Measurements from ENCODE around the gene SF3A1.

SF3A1 gene

DNA sequence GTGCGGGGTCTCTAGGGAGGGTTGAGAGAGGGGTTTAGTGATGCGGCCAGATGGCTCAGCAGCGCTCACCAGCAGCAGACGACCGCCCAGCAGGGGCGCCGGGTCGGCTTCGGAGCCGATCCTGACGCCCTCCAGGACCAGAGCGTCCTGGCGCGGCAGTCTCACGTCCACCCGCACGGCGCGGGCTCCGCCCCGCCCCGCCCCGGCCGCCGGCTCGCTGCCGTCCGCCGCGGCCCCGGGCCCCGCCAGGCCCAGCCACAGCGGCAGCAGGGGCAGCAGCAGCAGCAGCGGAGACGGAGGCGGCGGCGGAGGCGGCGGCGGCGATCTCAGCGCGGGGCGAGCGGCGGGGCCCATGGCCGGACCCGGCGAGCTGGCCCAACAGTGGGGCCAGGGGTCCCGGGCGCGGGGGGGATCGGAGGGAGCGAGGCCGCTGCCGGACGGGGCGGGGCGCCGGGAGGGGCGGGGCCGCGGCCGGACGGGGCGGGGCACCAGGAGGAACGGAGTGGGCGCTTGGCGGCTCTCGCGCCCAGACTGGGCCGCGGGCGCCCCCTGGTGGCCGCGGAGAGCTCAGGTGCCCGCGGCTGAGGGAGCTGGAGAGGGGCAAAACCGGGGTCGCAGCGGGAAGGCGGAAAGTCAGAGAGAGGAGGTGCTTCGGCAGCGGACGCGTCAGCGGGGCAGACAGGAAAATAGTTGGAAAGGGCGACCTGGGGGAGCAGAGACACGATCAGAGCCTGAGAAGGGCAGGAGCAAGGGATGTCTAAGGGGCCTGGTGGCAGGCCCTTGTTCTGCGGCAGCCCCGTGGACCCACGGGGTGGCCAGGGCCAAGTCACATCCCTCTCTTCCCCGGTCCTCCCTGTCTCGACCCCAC lies 30.5 kb upstream of the SF3A1 start, which contains the start of gene RNF215:
Gene RNF215, minus strand, starts transcription at position 452 of the 868 bp plus-strand sequence. Its CDS starts 98 bp downstream, at position 354.
- peak; percentile 52 to 59 for DNase-seq (ENCODE audit: low read depth in 2 of 2, low spot score in 1 of 2)

DNA sequence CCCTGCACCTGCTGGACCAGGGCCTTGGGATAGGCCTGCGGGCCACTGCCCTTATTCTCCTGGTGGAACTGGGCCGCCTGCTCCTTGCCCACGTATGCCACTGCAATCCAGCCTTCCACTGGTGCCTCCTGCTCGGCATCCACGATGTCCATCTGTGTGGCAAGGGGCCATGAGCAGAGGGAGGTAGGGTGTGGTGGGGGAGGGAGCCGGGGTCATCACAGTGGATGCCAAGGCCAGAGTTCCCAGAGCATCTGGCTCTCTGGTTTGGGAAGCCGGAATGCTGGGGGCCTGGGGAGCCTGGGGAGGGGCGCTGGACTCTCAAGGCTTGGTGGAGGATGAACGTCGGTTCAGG lies 29.9 kb upstream of the SF3A1 start:
- no peak for DNase-seq (ENCODE audit: low read depth in 2 of 2, low spot score in 1 of 2)

DNA sequence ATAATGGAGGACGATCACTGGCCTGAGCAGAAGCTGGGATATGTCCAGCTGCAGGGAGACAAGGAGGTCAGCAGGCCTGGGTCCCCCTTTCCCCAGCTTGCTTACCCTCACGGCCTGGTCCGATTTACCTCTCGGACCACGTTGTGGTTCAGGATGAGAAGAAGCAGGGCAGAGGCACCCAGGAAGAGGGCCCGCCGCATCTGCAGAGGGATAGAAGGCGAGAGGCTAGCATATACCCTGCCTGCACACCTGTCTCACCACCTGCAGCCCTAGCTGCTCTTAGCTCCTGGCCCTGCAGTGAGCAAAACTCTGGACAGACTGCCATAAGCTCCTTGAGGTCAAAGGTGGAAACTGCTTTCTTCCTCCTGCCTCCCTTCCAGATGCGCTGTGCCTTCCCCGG lies 29.2 kb upstream of the SF3A1 start:
- no peak for DNase-seq (ENCODE audit: low read depth in 2 of 2, low spot score in 1 of 2)

DNA sequence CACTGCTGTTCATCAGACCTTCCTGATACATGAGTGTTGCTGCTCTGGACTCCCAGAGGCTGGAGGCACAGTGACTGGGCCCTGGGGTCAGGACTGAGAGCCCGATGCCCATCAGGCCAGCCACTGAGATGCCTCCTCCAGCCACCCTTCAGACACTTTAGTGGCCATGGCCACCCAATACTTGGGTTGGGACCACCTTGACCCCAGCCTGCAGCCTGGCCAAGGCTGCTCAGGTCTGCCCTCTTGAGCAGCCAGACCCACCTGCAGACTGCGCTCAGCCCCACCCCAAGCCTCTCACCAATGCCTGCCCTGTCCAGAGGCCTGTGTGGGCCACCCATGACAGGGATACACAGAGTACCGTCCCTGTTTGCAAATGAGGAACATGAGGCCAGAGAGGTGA lies 26.4 kb upstream of the SF3A1 start:
- no peak for DNase-seq (ENCODE audit: low read depth in 2 of 2, low spot score in 1 of 2)

DNA sequence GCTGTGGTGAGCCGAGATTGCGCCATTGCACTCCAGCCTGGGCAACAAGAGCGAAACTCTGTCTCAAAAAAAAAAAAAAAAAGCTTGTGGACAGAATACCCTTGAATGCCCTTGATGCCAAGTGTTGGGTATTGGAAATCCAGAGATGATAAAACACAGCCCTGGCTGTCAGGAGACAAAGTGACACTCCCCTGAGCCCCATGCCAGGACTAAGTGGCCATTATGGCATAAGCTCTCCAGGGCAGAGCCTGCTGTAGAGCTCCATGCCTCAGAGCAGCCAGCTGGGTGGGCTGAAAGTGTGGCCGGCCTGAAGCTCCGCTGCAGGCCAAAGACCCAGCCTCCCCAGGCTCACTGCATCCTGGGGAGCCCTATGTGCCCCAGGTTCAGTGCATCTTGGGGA lies 25.6 kb upstream of the SF3A1 start:
- no peak for DNase-seq (ENCODE audit: low read depth in 2 of 2, low spot score in 1 of 2)

DNA sequence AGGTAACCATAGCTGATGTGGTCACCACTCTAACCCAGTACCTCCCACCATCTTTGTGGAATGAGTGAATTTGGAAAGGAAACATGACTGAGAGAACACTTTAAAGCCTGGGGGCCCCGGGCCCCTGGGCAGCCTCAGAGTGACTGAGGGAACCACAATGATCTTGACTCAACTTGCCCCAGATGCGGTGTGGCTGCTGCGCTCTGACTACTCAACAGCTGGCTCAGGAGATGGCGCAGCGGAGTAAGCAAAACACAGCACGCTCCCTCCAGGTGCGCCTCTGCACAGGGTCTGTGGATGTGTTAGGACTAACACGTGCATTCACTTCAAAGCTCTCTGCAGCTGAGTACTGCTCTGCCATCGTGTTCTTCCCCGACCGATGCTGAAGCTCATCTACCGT lies 24.6 kb upstream of the SF3A1 start:
- DNase-seq (ENCODE audit: low read depth in 2 of 2, low spot score in 1 of 2): no peak

DNA sequence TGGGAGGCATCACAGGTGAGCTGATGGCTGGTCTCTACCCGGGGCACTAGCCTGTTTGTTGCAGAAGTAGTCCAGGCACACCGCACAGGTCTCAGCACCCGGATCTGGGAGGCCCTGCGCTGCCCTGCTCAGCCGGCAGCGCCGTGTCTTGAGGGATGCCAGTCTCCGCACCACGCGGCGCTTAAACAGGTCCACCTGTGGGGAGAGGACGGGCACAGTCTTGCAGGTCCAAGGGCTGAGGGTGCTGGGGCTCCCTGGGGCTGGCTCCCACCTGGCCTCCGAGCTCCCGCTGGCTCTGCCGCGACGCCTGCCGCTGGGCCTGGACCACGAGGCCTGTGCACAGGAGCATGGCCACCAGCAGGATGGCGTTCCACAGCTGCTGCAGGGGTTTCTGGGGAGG lies 23.3 kb upstream of the SF3A1 start:
- DNase-seq (ENCODE audit: low read depth in 2 of 2, low spot score in 1 of 2): no peak

DNA sequence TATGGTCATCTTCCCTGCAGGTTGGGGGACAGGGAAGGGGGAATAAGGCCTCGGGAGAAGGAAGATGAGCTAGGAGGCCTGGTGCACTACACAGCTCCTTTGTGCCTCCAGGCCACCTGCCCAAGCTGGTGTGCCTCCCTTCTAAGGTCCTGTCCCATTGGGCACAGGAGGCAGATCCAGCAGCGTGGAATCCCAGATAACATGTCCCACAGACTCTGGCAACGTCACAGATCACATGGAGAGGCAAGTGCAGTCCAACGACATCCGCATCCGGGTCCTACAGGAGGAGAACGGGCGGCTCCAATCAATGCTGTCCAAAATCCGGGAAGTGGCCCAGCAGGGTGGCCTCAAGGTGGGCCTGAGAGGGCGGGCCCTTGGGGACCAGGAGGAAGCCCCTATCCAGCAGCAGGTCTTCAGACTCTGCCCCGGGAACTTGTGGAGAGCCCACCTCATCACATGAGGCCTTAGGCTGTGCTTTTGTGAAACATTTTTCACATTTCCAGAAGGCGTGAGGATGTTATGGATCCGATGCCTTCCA lies 18.7 kb upstream of the SF3A1 start:
- DNase-seq (ENCODE audit: low read depth in 2 of 2, low spot score in 1 of 2): no peak

DNA sequence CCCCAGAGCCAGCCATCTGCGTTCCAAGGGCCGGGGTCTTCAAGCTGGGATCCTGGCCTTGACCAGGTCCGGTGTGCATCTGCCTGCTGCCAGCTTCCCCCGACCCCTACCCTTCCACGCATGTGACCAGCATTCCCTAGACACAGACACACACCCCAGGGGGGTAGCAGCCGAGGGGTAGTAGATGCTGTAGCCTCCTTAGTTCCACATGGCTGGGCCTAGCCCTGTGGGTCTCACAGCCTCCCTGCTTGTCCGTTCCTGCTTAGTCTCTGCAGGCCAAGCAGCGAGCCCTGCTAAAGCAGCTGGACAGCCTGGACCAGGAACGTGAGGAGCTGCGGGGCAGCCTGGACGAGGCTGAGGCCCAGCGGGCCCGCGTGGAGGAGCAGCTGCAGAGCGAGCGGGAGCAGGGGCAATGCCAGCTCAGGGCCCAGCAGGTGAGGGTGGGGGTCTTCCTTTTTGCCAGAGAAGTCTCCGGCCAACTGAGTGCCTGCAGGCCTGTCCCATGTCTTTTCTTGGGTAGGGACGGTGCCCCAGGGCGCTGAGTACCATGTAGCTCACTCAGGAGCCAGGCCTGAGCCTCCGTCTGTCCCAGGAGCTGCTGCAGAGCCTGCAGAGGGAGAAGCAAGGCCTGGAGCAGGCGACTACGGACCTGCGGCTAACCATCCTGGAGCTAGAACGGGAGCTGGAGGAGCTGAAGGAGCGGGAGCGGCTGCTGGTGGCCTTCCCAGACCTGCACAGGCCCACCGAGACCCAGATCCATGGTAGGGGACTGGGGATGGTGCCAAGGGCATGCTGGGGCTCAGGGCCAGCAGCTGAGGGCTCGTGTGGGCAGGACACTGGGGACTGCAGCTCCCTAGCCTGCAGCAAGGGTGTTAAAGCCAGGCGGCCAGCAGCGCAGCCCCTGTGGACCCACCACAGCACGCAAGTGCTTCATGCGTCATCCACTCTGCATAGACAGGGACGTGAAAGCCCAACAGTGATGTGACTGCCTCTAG lies 16.9 kb upstream of the SF3A1 start:
- DNase-seq (ENCODE audit: low read depth in 2 of 2, low spot score in 1 of 2): no peak

DNA sequence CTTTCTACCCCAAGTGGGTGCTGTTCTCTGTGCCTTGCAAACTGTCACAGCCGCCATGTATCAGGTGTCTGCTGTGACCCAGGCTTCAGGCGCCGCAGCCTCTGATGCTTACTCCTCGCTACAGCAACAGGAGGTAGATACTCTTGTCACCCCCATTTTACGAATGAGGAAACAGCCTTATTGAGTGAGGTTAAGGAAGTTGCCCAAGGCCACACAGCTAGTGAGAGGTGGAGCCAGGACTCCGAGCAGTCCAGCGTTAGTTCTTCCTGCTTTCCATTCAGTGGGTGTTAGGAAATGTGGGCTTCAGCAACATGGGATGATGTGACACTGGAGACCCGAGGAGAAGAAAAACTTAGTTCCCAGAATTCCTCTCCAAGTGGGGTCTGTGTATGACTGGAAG lies 16.2 kb upstream of the SF3A1 start:
- no peak for DNase-seq (ENCODE audit: low read depth in 2 of 2, low spot score in 1 of 2)

DNA sequence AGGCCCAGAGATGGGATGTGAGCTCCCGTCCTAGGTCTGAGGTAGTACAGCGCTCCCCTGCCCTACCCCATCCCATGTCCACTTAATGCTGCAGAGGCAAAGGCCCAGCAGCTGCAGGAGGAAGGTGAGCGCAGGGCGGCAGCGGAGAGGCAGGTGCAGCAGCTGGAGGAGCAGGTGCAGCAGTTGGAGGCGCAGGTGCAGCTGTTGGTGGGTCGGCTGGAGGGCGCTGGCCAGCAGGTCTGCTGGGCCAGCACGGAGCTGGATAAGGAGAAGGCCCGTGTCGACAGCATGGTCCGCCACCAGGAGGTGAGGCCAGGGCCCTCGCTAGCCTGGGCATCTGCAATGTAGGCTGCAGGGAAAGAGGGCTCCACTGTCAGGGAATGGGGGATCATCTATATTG lies 15.3 kb upstream of the SF3A1 start:
- DNase-seq (ENCODE audit: low read depth in 2 of 2, low spot score in 1 of 2): no peak

DNA sequence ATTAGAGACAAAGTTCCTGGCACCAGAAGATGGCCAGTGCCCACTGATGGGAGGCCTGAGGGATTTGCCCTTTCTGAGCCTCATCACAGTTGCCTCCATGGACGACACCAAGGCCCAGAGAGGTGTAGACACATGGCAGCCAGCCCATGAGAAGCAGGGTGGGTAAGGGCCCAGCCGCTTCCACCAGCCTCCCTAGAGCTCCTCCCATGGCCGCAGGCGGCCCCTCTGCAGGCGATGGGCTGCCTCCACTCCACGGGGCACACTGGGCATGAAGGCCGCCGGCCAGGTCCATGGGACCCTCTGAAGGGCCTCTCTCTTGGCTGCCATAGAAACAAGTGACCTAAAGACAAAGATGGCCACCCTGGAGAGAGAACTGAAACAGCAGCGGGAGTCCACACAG lies 14.6 kb upstream of the SF3A1 start:
- DNase-seq (ENCODE audit: low read depth in 2 of 2, low spot score in 1 of 2): no peak

DNA sequence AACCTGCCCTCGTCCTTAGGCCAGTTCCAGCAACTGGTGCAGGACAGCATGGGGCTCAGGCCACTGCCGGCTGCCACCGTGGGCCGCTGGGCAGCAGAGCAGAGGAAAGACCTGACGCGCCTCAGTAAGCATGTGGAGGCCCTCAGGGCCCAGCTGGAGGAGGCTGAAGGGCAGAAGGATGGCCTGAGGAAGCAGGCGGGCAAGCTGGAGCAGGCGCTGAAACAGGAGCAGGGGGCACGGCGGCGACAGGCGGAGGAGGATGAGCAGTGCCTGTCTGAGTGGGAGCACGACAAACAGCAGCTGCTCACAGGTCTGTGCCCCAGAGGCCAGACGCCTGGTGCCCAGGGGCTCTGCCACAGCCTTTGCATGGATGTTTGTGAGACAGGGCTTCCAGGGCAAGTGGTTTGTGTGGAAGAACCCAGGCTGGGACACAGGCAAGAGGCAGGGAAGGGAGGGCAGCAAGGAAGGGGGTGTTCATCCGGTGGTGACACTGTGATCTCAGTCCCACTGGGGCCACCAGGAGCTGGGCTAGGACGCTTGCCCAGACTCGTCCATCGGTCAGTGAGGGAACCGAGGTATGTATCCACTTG lies 14.0 kb upstream of the SF3A1 start:
- DNase-seq (ENCODE audit: low read depth in 2 of 2, low spot score in 1 of 2): no peak

DNA sequence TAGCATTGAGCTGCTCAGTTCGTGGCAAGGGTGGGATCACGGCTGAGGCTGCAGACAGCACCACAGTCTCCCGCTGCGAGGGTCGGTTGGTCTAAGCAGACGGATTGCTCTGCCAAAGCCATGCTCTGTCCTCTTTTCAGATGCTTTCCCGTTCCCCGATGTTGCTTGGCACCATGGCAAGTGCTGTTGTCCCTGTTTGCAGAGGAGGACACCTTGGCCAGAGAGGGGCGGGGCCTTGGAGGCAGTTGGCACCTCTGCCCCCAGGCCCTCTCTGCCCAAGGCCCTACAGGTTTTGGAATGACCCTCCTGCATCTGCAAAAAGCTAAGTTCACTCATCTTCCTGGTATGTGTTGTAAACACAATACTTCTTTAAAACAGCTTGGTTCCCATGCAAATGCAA lies 11.7 kb upstream of the SF3A1 start:
- DNase-seq (ENCODE audit: low read depth in 2 of 2, low spot score in 1 of 2): no peak

DNA sequence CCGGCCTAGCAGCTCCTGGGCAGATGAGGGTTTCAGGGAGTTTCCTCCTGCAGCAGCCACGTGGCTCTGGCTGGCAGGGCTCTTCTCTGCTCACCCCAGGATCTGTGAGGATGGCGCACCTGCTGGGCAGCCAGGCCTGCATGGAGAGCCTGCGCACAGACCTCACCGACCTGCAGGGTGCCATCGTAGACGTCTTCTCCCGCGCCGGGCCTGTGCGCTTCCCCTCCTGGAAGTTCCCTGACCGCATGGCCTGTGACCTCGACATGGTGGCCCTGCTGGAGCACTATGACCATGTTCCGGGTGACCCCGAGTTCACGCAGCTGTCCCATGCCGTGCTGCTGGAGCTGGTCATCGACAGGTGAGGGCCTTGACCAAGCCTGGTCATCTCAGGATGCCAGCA lies 9.2 kb upstream of the SF3A1 start:
- no peak for DNase-seq (ENCODE audit: low read depth in 2 of 2, low spot score in 1 of 2)

DNA sequence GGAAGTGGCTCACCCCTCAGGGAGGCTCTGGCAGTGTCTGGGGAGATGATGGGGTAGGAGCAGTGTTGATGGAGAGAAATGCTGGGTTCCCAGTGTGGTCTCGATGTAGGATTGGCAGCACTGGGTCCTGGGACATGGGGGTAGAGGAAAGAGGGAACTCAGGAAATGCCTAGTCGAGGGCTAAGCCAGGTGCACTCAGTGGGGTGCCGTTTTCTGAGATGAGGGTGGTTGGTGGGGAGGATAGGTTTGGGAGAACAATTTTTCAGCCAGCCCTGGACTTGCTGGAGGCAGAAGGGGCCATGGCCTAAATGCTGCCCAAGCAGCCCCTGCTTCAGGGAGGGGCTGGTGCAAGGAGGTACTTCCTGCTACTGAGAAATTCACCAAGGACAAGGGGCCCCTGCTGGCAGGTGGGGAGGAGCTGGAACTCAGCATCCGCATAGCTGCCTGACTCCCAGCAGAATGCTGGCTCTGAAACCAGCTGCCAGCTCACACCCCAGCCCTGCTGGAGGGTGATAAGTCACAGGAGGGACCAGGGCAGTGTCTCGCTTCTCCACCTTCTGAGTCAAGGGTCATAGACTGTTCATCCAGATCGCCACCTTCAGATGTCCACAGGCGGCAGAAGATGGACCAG lies 6.1 kb upstream of the SF3A1 start:
- no peak for DNase-seq (ENCODE audit: low read depth in 2 of 2, low spot score in 1 of 2)

DNA sequence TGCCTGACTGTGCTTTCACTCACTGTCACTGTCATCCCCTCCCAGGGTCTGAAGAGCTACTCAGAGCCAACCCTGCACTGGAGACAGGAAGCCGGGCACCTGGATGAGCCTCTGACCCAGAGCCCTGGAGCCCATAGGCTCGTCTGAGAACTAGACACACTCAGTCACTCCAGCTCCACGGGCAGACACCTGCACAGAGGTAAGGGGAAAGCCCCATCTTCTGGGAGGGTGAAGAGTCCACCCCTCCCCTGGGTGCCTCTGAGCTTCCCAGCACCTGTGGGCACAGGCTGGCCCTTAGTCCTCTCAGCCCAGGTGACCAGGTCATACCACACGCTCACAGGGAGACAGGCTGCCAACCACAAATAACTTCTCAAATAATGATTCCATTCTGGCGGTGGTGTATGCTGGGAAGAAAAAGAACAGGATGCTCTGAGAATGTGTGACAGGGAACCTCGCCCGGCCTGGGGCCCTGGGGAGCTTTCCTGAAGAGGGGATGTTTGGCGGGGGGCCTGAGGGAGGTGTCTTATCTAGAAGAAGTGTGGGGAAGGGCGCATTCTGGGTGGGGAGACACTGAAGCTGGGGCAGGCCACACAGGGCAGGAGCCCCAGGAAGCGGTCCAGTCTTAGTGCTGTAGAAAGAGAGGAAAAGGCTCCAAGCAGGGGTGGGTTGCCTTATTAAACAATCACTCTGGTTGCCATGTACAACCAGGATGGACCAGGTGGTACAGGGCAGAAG lies 5.4 kb upstream of the SF3A1 start:
- no peak for DNase-seq (ENCODE audit: low read depth in 2 of 2, low spot score in 1 of 2)

DNA sequence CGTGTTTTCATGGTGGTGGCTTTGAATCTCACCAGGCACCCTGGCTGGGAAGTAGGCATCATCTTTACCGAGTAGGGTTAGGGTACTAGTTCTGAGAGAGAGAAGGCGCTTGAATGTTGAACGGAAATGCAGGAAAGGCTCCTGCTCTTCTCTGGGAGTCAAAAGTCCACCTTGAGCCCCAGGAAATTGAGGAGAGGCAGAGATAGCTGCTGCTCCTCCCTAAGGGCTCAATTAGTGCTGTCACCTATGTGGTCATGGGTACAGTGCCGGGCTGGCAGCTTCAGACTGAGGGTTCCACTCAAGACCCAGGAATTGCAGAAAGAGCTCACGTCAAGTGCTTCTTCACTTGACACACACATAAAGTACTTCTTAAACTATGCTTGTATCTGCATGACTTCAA lies 1.8 kb upstream of the SF3A1 start:
- no peak for DNase-seq (ENCODE audit: low read depth in 2 of 2, low spot score in 1 of 2)

DNA sequence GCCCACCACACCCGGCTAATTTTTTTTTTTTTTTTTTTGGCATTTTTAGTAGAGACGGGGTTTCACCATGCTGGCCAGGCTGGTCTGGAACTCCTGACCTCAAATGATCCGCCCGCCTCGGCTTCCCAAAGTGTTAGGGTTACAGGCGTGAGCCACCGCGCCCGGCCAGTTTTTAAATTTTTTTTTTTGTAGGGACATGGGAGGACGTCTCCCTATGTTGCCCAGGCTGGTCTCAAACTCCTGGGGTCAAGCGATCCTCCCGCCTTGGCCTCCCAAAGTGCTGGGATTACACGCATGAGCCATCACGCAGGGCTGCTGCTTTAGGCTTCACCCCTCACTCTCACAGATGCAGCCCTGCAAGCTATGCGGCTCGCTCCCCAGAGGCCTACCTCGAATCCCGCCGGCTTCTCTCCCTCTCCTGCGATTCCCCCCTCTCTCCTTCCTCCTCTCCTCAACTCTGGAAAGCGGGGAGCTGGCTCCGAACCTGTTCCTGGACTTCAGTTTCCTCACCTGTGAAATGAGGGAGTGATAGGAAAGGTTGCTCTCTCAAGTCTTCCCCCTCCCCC lies 1.0 kb upstream of the SF3A1 start:
- no peak for DNase-seq (ENCODE audit: low read depth in 2 of 2, low spot score in 1 of 2)

DNA sequence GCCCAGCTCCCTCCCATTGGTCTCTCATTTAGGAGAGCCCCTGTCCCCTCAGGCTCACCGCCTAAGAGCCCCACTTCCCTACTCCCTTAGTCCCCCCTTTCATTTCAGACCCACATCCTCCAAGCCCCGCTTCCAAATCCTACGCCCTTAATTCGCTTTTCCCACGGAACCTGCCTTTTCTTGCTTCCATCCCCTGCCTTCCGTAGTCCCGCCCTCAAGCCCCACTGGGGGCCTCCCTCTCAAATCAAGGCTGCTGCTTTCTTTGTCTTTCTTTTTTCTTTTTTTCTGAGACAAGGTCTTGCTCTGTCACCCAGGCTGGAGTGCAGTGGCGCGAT lies 509 bp upstream of the SF3A1 start:
- no peak for DNase-seq (ENCODE audit: low read depth in 2 of 2, low spot score in 1 of 2)

Measured in stimulated activated CD8-positive, alpha-beta memory T cell treated with anti-CD3 and anti-CD28 coated beads, Interleukin-4, amount 100 ng/mL, for 4 hours (primary cell).